Heart left ventricle (tissue), 13 donors: Measurements from ENCODE around the gene TTC21B.

Source experiments
- CTCF ChIP-seq, 12 donors: fragments of 200-600 bp; sonication (generic) in 4 of 12; IDR thresholded peaks; one replicate each; pipeline versions ENCODE4 v1.5.0 to v1.8.0; 2018 to 2022; ENCODE audit warnings: antibody characterized with exemption in 12 of 12, mild to moderate bottlenecking in 5 of 12
- POLR2A ChIP-seq, 2 donors: fragments of 450-650 bp; IDR thresholded peaks; one replicate each; pipeline ENCODE4 v1.6.1; 2017; ENCODE audit warnings: antibody characterized with exemption in 2 of 2, mild to moderate bottlenecking in 2 of 2, moderate library complexity in 2 of 2
- donor health status: ischemic (EF 13 %, LVEDD 7.1; RV severe dilation, severe dysfunction).
- donor health status: DM: no; HTN: yes; CAD: no.
- donor health status: DM: no; HTN: no; CAD: no.
- donor health status: ischemic (EF 25% LVEDD 6.9; RV normal size, moderate dysfunction).
- donor health status: ischemic (EF 25% LVEDD 5.7; RV mildly dilated, moderate dysfunction).
- donor health status: ischemic (EF 35%, LVEDD 5.7; RV mildly dilated, moderate dysfunction).
- donor health status: nonischemic (EF 11% LVEDD 7.7; RV severe dilation, severe dysfunction).
- donor health status: DM: yes; HTN: yes; CAD: no.
- donor health status: PGD.
- donor health status: ischemic (EF 29% LVEDD 5.4; RV normal size, mild dysfunction).
- donor health status: nonischemic (EF 23%, LVEDD 6.1; RV moderate dilation, normal function).

- TF ChIP-seq CTCF (IDR thresholded peaks at IDR 0.05) (no peak), POLR2A (IDR thresholded peaks at IDR 0.05) (no peak)
Observed at GRCh38 chr2:165933211-165933910, 20.2 kb downstream of the TTC21B start.
